Left cardiac atrium (tissue), 4 donors: ENCODE results near the gene NEDD4L. TPM values are rescaled to one million over a fixed set of nuclear protein-coding genes. Genes with fewer than 3 reads are reported as not detected.
A peak's percentile ranks its signal among the peaks of the same experiment; 100 is the strongest.
"Not testable (repeated sequence)": the region's sequence is repeated elsewhere in the genome, so short reads cannot be mapped to it uniquely, and the experiment has no call there.

Experiments used
- ATAC-seq, 2 donors: fragments of 200-7000 bp; cut with Tn5 transposase; one replicate each; pipeline ENCODE4 v1.9.1; 2020; ENCODE audit warnings: mild to moderate bottlenecking in 2 of 2, moderate library complexity in 2 of 2
- DNase-seq: peaks from one replicate; pipeline ENCODE4 v3.0.0-alpha.2; 2020
- intact Hi-C, 2 donors: fragments of 100-400 bp; cut with DNase I; formaldehyde crosslinking; loops; one replicate each; pipeline versions ENCODE4 v1.14.1 to v1.15.1; 2022 to 2023
- long read RNA-seq: library from polyadenylated mRNA; unstranded; transcript quantifications from one replicate; pipeline ENCODE4 v2.0.0, GENCODE V29; 2021
- total RNA-seq, 2 donors: library from RNA; stranded (reverse); fragmentation: NEBNext Ultra II Directional; extraction: Animal tissue kit (Norgen Biotek cat#: 25700); gene quantifications; one replicate each; pipeline ENCODE4 v1.2.1, GENCODE V29; 2021
- donor health status: DM: no; HTN: yes; CAD: no.
- donor health status: DM: no; HTN: yes; CAD: no; lungs with severe emphysema.
- donor health status: DM: yes; HTN: yes; CAD: no.
- donor health status: Dilated cardiomyopathy.

NEDD4L gene
- 10 to 100 TPM; 64.9 to 98.2 TPM for total RNA-seq
- long read RNA-seq, partial matches to known transcripts = 11 of 19 reads
- long read RNA-seq, other reads (novel, unspliced or antisense) = 8 of 19 reads

DNA sequence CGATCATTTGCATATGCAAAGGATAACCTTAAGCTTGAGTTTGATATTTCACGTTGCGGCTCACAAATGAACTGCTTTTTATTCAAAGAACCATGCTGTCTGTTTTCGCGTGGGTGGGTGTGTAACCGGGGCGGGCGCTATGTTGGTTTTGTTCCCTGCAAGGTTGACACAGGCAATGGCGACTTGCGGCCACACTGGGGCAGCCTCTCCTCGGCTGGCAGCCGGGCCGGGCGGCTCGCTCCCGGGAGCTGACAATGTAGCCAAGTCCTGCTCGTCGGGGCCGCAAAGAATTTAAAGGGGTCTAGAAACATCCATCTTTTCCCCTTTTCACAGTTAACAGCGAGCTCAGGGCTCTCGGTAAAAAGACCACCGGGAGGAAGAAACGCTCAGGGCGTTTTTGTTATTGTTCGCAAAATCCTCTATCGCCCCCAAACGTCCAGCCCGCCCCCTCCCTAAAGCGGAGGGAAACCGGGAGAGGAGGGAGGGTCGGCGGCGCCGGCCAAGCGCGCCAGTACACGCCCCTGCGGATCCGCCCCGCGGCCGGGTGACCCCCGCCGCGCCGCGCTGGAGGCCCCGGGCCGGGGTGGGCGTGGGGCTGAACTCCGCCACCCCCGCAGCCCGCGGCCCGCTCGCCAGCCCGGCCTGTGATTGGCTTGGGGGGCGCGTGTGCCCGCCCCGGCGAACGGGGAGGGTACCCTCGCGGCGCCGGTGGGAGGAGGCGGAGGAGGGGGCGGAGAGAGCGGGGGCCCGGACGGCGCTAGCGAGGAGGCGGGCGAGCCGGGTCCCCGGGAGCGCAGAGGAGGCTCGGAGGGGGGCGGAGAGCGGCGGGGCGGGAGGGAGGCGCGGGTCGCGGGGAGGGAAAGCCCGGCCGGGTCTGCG, at the start of gene NEDD4L:
NEDD4L (plus strand) TSS at position 736 of the 879 bp plus-strand sequence. CDS start 435 bp downstream, outside the sequence.
- intact Hi-C loops = loop anchor here (2.0 to 10.0 kb wide), 4 partner anchors 79 to 449 kb away; no protein-coding TSS in a partner anchor
- DNase-seq (peak; percentile 89), ATAC-seq (peak; percentile 91 to 92)

DNA sequence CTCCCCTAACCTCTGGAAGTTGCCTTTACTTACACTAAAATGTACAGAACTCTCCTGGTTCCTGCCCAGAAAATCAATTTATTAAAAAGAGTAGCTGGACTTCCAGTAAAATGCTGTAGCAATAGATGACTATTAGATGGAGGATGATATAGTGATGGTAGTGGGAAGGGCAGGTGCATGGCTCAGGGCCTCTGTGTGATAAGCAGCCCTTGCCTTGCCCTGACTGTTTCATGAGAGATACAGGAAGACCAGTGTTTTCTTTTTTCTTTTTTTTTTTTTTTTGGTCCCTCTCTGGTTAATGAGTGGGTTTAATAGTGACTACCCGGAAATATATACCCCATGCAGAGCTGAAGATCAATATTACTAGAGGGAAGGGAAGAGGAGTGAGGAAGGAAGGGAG, 48.7 kb upstream of the NEDD4L start:
- no peak for ATAC-seq

DNA sequence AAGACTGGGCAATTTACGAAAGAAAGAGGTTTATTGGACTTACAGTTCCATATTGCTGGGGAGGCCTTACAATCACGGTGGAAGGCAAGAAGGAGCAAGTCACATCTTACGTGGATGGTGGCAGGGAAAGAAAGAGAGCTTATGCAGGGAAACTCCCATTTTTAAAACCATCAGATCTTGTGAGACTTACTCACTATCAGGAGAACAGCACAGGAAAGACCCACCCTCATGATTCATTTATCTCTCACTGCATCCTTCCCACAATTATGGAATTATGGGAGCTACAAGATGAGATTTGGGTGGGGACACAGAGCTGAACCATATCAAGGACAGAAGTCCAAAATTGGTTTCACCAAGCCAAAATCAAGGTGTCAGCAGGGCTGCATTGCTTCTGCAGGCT, 47.1 kb upstream of the NEDD4L start:
- ATAC-seq, intact Hi-C loops, DNase-seq: not testable (repeated sequence)

More for the DNA sequence above, 48.7 kb upstream of the NEDD4L start:
- intact Hi-C loops = no loop called here
- no peak for DNase-seq

DNA sequence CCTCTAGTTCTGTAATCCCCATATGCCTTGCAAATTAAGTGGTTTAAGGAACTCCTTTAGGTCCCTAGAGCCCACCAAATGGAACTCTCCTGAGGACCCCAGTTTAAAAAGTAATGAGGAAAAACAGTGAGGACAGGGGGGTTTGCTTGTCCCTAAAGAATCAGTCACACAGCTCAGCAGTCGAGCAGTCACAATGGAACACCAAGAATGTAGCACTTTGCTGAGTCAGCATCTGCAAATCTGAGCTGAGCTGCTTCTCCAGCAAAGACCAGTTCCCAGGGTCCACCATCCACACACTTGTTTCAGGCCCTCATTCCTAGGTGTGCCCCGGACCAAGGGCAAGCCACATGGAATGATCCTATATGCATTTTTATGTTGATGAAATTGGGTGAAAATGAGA, 46.2 kb upstream of the NEDD4L start:
- intact Hi-C loops = no loop called here
- ATAC-seq (no peak), DNase-seq (no peak)

DNA sequence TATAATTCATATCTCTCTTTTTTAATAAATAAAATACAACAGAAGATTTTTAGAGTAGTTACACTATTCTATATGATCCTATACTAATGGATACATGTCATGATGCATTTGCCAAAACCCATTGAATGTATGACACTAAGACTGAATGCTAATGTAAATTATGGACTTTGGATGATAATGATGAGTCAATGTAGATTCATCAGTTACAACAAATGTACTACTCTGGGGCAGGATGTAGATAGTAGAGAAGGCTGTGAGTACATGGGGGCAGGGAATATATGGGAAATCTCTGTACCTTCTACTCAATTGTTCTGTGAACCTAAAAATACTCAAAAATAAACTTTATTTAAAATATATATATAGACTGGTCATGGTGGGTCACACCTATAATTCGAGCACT, 45.6 kb upstream of the NEDD4L start:
- DNase-seq (no peak), ATAC-seq (no peak)
- intact Hi-C loops = no loop called here

DNA sequence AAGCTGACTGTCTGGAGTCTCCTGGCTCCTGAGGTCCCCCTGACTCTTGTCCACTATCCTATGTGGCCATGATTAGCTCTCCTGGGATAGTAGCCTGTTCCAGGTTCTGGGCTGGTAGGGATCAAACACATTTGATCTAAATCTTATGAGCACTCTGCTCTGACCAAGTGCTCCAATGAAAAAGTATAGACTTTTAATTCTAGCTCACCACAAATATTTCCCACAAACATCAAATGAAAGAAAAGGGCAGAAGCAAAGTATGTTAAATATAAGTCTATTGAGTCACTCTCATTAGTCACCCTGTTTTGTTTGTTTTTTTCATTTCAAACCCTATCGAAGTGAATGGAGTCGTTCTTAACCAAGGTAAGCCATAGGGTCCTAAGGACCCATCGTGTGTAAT, 39.7 kb upstream of the NEDD4L start:
- DNase-seq = no peak
- intact Hi-C loops = no loop called here
- ATAC-seq = no peak

DNA sequence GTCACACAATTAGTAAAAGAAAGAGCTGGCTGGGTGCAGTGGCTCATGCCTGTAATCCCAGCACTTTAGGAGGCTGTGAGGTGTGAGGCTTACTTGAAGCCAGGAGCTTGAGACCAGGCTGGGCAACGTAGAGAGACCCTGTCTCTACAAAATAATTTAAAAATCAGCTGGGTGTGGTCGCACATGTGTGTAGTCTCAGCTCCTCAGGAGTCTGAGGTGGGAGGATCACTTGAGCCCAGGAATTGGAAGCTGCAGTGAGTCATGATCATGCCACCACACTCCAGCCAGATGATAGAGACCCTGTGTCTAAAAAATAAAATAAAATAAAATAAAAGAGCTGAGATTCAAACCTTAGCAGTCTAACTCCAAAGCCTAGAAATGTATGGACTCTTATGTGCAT, 39.0 kb upstream of the NEDD4L start:
- ATAC-seq = no peak
- intact Hi-C loops = no loop called here
- DNase-seq = no peak

DNA sequence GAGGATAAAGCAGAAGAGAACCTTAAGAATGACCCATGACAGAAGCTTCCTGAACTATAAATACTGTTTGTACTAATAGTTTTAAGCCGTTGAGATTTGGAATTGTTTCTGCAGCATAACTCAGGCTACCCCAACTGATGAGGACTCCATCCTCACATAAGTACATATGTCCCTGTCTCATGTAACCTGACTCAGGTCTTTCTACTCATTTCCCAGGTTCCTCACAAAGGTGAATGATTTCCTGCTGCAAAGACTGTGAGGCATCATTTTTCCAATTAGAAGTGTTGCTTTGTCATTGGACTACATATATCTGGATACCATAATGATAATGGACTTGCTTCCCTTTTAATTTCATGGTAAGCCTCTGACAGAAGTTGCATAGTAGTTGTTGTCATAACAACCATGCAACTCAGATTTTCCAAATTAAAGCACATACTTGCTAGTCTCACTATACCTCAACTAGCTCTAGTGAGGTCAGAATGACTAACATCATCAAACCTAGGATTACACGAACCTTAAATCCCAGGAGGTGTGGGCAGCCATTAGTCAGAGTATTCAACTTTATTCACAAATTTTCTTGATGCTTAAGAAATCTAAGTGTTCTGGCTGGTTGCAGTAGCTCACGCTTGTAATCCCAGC, 38.0 kb upstream of the NEDD4L start:
- intact Hi-C loops = no loop called here
- DNase-seq (no peak), ATAC-seq (no peak)

DNA sequence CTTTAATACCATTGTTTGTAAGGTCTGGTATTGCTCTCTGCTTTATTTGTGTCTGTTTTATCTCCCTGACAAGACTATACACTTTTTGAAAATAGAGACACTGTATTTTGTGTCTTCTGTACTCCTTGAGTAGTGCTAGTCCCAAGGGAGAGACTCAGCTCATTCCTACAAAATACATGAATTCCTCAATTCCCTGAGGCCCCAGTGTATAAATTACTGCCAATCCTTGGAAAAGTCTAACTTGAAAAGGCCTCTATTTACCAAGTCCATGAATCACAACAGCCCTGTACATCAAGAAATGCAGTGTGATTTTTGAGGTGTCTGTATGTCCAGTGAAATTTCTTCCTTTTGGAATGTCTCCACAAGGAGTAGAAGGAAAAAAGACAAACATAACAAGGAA, 34.9 kb upstream of the NEDD4L start:
- intact Hi-C loops = no loop called here
- ATAC-seq = no peak
- no peak for DNase-seq

DNA sequence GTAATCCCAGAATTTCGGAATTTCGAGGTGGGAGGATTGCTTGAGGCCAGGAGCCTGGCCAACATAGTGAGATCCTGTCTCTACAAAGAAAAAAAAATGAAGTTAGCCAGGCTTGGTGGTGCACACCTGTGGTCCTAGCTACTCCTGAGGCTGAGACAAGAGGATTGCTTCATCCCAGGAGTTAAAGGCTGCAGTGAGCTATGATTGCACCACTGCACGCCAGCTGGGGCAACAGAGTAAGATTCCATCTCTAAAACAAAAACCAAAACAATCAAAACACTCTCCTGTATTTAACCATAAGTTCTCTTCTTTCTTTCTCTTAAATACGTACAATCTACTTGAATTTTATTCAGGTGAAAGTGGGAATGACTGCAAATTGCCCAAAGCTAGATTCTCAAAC, 33.8 kb upstream of the NEDD4L start:
- ATAC-seq (no peak), DNase-seq (no peak)
- intact Hi-C loops = no loop called here

DNA sequence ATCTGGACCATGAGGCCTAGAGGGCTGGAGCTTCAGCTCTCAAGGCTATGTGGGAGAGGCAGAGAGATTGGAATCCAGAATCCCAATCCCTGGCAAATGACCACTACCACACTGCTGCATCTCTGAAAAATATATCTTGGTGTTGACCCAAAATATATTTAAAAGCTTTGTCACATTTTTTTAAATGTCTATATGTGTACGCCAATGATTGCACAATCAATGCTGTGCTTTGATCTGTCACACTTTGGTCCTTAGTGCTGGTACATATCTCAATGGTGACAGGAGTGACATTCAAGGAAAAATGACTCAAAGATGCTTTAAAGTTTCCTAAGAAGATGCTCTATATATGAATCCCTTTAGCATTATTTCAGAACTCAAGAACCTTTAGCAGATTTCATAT, 31.7 kb upstream of the NEDD4L start:
- ATAC-seq (no peak), DNase-seq (no peak)
- intact Hi-C loops = no loop called here

DNA sequence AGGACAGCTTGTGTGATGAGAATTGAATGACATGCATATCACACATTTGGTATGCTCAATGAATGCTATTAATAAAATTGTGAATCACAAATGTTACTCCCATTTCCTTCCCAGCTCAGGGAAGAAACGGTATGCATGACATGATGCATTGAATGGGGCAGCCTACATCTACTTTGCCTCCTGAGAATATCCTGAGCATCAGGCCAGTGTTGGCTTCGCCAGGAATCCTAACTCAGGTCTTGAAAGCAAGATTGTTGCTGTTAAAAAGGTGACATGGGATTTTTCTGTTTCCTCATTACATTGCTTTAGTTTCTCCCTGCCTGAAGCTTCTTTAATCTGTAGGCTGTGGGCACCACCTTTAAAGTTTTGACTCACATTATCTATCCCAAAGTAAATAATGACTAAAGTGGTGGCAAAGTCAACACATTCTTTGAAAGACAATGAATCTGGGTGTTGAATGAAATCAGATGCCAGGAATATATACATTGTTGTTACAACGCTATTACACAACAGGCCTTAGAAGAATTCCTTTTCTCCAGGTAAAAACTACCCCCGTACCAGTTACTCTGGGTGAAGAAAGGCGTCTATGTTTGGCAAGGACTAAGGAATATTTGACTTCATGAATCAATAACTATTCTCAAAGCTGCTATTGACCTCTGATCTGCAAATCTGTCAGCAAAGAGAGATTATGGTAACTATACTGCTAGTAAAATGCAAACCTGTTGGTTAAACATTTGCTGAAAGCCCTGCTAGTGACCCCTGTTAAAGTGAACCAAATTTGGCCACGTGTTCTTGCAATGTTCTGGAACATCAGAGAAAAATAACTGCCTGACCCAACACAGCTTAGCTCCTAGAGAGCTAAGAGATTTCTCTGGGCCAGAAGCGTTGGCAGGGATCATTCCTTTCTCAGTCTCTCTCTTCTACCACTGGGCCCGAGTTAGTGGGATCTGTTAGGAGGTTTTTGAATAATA, 30.5 kb upstream of the NEDD4L start:
- DNase-seq = no peak
- intact Hi-C loops = no loop called here
- no peak for ATAC-seq

DNA sequence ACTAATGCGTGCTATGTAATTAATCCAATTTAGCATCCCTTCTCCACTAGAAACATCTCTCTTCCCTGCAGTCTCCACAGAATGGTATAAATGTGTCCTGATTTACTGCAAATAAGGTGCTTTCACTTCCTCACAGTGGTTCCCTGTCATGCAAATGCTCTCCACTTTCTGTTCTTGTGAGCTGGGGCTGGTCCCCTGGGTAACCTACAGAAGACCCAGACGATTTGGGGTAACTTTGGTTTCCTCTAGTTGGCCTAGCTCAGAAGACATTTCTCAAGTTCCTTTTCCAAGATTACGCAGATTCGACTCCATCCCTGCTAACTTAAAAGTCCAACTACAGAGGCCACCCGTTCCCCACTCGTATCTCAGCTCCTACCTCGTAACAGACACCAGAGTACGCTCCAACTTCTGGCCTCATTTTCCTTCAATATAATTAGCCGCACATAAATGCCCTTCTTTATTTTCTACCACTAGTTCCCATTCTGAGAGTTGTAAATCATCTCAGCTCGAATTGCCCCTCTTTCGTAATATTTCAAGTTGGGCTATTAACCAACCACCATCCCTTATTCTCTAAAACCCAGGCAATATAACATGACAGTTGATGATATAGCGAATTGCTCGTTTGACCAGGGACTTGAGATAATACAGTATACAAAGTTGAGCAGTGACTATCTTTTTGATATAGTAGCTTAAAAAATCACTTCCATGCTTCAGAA, 28.8 kb upstream of the NEDD4L start:
- DNase-seq (no peak), ATAC-seq (no peak)
- intact Hi-C loops = no loop called here

DNA sequence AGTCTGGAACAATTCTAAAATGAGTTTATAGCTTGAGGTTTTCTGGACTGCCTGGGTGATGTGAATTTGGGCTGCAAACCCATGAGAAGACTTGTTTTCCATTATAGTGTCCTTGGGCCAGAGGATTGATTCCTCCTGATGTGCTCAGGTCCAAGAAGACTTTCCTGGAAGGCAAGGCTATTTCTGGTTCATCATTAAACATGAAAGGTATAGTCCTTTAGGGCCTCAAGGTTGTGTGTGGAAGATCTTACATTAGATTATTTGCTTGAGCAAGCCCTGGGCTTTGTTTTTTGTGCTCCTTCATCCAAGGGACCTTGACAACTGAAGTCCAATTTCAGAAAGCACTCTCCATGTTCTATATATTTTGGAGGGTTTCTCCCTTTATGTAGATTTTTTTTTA, 26.8 kb upstream of the NEDD4L start:
- DNase-seq (no peak), ATAC-seq (no peak)
- intact Hi-C loops = no loop called here

DNA sequence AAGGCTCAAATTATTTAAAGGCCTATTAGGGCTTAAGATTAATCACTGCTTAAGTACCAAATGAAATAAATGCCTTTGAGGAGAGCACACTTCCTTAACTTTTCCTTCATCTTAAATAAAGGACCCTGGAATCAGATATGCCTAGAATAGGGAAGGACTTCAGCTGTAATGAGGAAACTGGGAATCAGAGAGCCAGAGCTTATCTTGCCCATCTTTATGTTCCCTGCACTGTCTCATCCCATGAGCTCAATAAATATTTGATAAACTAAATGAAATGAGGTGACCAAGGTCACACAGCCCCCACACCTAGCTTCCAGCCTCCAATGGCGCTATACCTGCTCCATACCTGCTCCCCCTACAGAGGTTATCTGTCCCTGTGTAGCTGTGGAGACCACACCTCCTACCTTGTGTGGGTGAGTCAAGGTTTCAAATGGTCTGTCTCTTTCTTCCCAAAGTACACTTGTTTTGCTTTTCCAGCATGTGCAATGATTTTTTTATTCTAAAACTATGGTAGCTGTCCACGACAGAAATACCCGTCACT, 23.4 kb upstream of the NEDD4L start:
- no peak for DNase-seq
- ATAC-seq = no peak
- intact Hi-C loops = no loop called here

DNA sequence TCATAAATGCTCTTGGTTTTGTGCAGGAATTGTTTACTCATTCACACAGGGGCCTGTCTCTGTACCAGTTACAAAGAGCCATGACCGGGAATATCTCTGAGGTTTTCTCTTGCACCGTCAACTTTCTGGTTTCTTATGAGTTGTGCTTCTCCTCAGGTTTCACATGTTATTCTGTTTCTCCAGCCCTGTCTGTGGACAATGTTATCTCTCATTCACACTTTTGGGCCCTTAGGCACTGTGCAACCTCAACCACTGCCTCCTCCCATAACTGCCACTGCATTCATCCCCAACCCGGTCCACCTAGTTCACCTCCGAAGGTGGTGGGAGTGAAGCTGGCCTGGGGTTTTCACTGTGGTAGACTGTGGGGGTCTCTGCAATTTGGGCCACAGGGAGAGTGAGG, 22.5 kb upstream of the NEDD4L start:
- intact Hi-C loops = no loop called here
- no peak for DNase-seq
- ATAC-seq = no peak

DNA sequence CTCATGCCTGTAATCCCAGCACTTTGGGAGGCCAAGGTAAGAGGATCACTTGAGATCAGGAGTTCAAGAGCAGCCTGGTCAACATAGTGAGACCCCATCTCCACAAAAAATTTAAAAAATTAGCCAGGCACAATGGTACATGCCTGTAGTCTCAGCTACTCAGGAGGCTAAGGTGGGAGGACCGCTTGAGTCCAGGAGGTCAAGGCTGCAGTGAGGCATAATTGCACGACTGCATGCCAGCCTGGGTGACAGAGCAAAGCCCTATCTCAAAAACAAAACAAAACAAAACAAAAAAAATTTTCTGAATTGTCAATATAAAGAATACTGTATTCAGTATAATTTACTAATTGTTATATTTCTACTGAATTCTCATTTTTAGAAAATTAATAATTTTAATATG, 20.9 kb upstream of the NEDD4L start:
- ATAC-seq = no peak
- DNase-seq = no peak
- intact Hi-C loops = no loop called here

DNA sequence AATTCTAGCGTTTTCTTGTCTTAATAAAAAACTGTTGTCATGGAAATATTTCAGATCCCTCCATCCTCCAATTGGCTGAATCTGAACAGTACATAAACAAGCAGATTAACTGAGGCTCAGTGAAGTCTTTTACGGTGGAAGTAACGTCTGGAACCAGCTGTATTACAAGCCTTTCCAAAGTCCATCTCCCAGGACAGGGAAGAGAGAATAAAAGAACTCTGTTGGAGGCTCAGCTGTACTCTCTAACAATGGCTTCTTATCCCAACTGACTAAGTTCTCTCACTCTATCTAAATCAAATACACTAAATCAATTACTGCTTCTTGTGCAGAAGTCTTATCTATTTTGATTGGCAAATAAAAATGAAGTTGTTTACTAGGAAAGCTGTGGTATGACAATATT, 19.9 kb upstream of the NEDD4L start:
- intact Hi-C loops = no loop called here
- DNase-seq (no peak), ATAC-seq (no peak)

DNA sequence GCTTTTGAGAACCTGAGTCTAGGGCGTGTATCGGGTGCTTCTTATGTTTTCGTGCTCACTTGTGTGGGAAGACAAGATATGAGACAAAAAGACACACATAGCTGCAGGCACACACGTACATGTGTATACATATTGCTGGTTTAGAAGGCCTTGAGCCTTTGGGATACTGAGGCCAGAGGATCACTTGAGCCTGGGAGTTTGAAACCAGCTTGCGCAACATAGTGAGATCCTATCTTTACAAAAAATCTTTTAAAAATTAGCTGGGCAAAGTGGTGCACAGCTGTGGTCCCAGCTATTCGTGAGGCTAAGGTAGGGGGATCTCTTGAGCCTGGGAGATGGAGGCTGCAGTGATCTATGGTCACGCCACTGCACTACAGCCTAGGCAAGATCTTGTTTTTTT, 18.8 kb upstream of the NEDD4L start:
- DNase-seq = no peak
- intact Hi-C loops = no loop called here
- ATAC-seq = no peak
